ENCODE results near the gene TLX3.
"Not testable (repeated sequence)": the region's sequence is repeated elsewhere in the genome, so short reads cannot be mapped to it uniquely, and the experiment has no call there.

Gene TLX3

DNA sequence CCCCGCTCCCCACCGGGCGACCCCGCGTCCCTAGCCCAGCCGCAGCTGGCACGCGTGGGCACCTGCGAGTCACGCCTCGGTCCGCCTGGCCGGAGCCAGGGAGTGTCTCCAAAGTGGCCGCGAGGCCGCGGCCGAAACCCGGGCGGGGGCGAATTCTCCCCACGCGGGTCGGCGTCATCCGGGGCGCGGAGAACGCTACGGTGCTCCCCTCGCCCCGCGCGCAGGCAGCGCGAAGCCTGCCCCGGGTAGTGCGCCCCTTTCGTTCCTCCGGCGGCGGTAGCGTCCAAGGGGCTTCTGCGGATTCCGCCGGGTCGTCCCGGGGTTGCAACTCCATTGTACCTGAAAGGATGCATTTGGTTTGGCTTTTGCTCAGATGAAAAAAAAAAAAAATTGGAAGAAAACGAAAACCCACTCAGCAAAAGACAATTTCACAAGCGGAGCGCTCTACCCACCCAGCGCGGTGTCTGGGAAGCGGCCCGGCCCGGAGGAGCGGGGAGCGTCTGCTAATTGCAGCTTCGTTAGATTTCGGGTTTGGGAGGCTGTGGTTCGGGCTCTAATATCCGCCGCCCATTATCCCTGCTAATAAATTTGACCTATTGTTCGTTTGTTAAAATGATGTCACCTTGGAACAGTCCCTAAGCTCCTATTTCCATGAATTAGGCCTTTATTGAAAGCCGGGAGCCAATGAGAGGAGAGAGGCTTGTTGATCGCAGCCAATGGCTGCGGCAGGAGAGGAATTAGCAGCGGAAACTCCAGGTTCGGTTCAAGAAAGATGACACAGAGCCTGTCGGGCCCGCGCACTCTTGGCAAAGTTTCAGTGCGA is at the start of gene TLX3:
Gene TLX3, plus strand, starts transcription at position 796 of the 823 bp plus-strand sequence. CDS start 118 bp downstream, outside the sequence.
- DNase-seq (ENCODE audit: low read depth in 2 of 2) = no peak

DNA sequence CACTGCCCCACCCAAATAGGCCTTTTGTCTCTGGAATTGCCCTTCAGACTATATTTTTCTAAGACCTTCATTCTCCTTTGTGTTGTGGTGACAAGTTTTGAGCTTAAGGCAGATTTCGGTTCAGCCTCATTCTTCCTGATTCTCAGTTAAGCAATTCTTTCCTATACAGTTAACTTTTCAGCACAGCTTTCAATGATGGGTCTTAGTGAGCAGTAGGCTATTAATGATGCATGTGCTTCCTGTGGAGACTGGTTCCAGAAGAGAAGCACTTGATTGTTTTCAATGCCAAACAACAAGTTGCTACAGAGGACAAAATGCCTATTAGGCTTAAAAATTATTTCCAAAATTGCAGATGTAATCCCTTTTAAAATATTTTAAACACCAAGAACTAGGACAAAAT is 47.7 kb upstream of the TLX3 start:
- no peak for DNase-seq (ENCODE audit: low read depth in 2 of 2)

DNA sequence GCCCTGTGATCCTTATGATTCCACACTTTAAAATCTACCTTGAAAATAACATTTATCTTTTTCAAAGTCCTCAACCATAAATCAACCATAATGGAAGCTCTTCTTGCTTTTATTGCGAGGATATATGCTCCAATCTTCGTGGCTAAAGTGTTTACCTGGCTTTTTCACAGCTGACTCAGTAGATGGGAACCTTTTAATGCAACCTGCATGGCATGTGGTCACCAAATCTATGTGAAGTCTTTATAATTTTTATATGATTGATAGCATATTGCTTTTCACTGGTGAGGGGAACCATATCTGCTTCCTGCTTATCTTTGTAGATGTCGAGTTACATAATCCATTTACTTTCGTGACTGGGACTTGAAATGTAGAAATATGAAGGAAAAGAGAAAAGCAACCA is 47.1 kb upstream of the TLX3 start:
- DNase-seq (ENCODE audit: low read depth in 2 of 2) = no peak

DNA sequence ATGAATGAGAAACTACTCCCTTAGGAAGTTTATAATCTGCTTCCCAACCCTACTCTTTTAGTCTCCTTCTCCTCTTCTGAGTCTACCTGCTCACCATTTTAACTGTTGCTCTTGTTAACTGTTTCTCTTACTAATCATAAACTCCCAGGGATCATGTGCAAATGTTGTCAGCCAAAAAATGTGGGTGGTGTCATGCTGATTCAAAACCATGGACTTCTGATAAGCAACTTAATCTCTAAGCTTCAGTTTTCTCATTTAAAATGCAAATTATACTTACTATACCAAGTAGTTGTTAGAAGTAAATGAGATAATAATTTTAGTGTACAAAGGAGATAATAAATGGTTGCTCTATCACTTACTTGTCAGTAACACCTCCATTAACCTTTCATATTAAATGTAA is 45.9 kb upstream of the TLX3 start:
- DNase-seq (ENCODE audit: low read depth in 2 of 2) = no peak

DNA sequence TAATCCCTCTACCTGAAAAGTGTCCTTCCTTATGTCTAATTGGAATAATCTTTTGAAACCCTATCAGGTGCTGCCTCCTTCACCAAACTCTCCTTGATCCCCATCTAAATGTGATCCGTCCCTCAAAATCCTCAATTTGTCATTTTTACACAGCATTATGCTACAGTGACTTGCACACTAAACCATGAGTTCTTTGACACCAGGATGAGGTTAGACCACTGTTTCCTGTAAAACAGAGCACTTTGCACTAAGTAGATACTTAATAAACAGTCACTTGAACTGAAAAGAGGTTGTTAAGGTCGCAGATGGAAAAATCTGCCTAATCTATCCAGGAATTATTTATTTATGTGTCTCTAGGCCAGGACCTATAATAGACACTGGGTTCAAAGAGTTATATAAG is 44.2 kb upstream of the TLX3 start:
- DNase-seq (ENCODE audit: low read depth in 2 of 2) = no peak

DNA sequence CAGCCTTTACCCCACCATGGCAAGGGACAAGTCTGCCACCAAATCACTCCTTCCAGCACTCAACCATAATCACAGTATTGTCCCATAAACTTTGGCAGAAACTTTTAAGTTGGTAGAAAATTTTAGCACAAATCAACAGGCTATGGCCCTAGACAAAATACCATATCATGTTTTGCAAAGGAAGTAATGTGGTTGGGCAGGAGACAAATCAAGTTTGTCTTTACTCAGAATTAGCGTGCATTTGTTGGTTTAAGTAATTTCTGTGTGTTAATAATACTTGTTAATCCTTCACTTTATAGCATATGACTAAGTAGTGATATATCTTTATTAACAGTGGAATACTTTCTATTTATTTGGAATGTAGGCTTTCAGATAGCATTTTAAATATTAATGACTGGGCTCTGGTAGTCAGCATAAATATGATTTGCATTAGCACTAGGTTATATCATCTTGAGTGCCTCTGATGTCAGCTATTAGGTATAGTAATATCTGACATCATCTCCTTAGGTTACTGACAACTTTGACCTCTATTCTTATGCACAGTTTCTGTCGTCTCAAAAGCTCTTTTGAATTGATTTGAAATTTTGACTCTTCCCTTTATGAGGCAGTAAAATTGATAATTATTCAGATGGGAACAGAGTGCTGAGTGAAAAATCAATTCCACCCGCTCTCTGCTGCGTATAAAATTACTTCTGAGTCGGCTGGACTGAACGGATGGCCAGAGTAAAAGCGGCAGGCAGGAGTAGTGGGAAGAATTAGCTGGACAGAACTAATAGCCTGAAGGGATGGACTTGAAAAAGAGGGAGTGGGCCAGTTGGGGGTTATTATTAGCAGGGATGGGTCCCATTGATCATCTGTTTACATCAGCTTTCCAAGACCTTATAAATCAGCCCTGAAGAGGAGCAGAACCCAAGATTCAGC is 40.1 kb upstream of the TLX3 start:
- no peak for DNase-seq (ENCODE audit: low read depth in 2 of 2)

DNA sequence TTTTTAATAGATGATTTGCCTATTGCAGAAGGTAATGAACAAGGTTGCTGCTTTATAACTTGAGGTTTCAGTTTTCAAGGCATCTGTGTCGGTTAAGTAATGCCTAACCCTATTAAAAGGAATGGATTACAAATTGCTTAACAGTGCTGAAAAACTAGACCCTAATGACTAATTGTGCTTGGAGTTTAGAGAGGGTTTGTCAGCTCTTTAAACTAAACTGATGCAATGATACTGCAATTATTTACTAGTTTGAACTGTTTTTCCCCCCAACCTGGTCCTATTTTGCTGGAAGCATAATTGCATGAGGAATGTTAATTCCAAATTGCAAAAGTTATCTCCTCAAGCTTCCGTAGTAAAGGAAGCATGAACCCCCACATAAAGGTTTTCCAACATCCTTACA is 39.3 kb upstream of the TLX3 start:
- no peak for DNase-seq (ENCODE audit: low read depth in 2 of 2)

DNA sequence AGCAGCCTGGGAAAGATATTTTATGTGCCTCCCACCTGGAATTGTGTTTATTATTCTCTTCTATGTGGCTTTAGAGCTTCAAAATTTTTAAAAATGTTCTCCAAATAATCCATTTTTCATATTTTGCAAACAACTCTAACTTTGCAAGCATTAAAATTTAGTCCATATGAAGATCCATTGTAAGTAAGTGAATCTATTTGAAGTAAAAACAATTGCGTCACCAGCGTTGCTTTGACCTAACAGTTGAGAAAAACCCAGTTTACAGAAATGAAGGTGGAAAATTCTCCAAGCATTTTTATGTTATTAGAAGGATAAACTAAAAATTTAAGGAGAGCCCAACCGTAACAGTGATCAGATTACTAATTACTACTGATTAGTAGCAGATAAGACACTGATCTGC is 38.9 kb upstream of the TLX3 start:
- DNase-seq (ENCODE audit: low read depth in 2 of 2) = no peak

DNA sequence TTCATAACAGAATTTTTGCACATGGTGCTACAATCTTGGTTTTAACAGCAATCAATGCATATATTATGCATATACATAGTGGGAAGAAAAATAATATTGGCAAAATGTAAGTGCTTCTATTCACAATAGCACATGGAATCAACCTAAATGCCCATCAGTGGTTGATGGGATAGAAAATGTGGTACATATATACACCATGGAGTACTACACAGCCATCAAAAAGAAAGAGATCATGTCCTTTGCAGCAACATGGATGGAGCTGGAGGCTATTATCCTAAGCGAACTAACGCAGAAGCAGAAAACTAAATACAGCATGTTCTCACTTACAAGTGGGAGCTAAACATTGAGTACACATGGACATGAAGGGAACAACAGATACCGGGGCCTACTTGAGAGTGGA is 37.2 kb upstream of the TLX3 start:
- no peak for DNase-seq (ENCODE audit: low read depth in 2 of 2)

DNA sequence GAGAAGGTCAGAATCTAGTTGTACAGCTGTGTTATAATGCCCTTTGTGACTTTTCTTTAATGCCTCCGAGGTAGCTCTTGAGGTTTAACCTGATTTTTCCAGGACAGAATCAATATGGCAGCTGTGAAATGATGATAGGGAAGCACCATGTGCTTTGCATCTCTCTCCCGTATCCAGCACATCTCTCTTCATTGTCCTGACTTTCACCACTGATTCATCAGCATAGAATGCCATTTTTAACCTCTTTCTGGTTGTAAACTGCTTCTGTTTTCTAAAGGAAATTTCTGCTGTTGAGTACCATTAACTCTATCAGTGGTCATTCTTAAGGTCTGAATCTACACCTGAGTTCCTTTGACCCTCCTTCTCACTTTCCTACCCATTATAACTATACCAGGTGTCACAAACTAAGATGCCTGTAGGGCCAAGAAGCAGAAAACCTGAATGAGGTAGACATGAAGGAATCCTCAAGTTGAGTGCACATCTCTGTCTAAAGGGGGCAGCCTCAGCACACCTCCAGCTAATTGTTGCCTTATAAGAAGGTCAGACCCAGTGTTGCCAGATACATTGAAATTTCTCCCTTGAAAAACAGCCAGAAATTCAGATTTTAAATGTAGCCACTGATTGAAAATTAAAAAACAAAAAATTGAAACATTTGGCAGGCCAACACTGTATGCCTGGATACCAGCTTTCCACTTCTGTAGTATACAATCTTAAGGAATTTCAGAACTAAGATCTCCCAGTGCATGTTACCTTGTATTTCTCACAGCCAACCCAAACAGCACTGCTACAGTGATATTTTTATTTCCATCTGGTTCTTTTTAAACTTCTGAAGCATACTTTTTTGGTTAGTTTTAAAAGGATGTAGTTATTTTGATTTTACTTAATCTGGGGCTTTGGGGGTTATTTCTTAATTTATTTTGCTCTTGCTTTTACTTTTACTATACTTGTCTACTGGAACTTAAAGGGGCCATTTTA is 35.8 kb upstream of the TLX3 start:
- DNase-seq (ENCODE audit: low read depth in 2 of 2) = no peak

DNA sequence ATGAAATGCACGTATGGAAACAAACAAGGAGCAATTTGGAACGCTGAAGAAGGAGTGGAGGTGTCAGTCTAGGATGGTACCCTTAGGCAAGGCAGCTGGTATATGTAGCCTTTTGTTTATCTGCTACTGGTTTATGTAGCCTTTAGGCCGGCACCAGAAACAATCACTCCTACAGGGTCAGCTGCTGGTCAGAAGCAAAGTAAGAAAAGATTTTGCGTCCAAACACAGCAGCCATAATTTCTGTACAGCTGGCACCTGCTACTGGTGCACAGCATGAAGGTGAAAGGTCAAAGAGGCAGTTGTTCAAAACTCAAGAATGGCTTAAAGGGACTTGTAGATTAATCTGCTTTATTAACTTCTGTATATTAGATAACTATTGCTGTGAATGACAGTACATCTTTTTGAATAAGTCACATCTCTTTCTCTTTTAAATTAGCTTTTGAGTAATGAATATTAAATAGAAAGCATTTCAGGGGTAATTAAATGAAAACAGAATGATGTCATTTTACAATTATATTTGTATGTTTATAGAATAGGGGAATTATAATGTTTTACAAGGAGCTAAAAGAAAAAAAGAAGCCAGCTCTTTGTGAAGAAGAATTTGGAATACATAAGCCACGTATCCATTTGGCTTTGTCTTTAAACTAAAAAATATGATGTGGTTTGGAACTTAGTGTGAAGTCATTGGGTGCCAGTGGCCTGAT is 33.1 kb upstream of the TLX3 start:
- no peak for DNase-seq (ENCODE audit: low read depth in 2 of 2)

DNA sequence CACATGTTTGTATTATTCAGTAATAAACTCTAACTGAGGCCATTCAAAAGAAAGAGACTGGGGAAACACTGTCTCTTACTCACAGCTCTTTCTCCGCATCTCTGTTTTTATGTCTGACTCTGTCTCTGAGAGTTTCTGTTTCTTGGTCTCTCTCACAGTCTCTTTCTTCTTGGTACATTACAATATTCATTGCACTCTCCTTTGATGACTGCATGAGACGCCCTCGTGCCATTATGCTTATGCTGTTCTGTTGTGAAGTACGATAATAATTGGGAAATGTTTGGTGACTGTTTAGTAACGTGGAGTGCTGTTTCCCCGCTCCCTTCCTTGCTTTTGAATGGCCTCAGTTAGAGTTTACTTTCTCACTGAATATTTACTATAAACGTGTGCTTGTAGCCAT is 25.3 kb upstream of the TLX3 start:
- DNase-seq (ENCODE audit: low read depth in 2 of 2) = no peak

DNA sequence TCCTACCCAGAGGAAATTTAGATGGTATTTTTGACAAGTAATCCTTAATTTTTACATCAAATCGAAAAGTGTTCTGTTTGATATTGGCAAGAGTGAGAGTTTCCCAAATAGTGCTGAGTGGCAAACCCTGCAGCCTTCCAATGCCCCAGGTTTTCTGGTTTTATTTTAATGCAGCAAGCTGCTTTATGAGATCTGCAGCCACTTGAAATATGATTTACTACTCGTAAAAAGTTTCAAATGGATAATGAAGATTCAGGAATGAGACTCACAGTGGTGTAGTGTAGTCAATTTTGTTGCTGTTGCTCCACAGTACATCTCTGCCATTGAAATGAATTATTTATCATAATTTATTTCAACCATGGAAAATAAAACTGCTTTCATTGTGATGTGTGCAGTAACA is 23.6 kb upstream of the TLX3 start:
- no peak for DNase-seq (ENCODE audit: low read depth in 2 of 2)

DNA sequence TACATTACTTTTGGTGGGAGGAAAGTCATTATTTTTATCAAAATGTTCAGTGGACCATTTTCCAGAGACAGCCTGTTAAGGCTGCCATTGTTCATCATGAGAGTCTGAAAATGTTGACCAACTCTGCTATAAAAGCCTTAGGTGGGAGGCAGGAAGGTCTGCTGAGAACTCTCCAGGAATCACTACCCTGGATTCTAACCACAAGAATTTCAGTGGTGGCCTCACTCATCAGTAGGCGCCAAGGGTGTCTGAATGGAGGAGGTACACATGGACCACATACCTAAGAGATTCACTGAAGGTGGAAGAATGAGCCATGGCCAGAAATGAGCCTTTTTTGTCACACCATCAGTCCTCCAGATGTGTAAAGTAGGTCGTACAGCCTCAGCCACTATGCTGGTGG is 21.0 kb upstream of the TLX3 start:
- DNase-seq (ENCODE audit: low read depth in 2 of 2) = no peak

DNA sequence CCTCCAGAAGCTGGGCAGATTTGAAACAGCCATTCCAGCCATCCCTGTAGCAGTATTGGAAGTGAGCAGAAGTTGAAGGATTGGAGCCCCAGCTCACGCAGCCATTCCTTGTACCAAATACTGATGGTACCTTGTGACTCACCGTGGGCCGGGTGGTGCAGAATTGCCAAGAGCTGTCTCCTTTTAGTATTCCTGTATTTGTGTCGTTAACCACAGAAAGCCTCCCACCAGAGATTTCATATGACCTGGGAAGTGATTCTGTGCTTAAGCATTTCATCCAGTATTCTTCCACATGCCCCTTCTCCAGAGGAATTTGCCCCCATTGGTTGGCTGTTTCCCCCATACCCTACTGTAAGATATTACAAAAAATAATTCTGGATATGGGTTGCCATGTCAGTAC is 17.7 kb upstream of the TLX3 start:
- DNase-seq (ENCODE audit: low read depth in 2 of 2) = no peak

DNA sequence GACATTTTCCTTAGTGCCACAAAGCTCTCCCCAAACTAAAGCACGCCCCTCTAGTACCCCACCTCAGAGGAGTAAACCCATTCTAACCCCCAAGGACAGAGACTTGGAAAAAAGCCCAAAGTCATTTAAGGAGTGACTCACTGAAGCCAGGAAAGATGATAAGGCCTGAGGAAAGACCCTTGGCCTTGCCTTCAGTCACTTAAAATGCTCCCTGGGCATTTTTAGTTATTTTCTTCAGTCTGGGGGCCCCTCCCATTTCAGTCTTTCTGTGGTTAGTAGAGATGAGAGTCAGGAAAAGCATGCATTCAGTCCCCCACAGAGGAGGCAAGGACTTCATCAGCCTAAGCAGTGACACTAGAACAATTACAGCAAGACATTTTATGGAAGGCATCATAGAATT is 13.7 kb upstream of the TLX3 start:
- DNase-seq (ENCODE audit: low read depth in 2 of 2) = no peak

DNA sequence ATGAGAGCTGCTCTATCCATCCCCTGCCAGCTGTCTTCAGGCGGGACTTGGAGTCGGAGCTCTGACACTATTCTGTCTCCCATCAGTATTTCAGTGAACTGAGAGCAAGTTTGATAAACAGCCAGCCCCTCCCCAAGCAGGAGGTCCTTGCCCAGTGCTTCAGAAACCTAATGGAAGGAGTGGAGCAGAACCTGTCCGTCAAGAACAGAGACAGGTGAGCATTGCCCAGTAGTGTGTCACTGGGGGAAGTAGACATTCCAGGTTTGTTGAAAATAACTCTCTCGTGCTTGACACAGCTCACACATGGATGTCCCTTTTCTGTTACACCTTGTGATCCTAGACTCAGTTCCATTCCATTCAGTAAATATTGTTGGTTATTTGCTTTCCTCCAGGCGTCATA is 13.2 kb upstream of the TLX3 start:
- no peak for DNase-seq (ENCODE audit: low read depth in 2 of 2)

DNA sequence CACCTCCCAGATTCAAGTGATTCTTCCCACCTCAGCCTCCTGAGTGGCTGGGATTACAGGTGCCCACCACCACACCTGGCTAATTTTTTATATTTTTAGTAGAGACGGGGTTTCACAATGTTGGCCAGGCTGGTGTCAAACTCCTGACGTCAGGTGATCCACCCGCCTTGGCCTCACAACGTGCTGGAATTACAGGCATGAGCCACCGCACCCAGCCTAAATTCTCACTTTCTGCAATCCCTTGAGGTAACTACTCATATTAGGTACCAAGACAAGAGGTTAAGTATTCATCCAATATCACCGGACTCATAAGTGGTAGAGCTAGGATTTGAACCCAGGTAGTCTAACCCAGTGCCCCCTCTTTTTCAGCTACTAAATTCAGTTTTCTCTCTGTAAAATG is 11.1 kb upstream of the TLX3 start:
- DNase-seq (ENCODE audit: low read depth in 2 of 2) = not testable (repeated sequence)

DNA sequence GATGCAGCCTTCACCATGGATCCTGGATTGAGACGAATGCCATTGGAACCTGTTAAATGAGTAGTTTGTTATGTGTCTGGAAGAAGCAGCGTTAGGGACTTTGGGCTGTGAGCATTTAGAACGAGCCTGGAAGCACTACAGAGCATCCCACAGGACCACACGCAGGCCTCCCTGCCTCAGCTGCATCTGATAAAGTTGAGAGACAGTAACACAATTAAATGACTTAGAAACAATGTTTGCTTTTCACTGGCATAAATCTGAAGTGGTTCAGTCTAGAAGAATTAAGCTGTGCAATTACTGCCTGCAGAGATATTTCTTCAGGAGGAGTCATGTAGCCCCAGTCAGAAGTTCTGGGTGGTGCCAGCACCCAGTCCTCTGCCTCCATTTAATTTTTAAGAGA is 9.8 kb upstream of the TLX3 start:
- no peak for DNase-seq (ENCODE audit: low read depth in 2 of 2)

DNA sequence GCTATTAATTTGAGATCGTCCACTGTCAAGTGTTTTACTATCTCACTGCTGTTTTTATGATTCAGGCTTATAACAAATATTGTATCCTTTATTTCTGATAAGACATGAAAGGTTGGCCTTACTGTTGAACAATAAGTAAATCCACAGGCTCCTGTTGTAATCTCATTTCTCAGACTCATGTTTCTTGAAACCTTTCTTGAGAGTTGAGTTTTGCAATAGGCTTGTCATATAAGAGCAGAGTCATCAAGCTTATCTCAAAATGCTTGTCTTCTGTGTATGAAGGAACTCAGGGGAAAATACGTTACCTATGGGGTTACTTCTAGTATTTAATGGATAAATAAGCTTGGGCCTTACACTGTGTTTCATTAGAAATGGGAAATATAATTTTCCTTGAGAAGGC is 9.2 kb upstream of the TLX3 start:
- no peak for DNase-seq (ENCODE audit: low read depth in 2 of 2)

DNA sequence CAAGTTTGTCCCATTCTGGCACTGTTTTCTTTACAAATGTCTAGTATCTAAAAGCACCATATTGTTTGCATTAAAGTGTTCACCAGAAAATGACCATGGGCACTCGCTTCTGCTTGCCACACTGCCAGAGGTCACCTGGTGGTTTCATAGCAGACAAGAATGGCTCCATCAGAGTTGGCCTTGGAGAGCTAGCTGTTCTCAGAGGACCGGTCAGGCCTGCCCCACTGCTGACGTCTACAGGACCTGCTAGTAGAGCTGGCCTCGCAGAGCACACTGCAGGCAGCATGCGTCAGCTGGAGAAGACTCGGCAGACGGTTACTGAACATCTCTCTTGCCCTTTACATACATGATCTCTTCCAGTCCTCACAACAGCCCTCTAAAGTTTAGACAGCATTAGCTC is 8.7 kb upstream of the TLX3 start:
- no peak for DNase-seq (ENCODE audit: low read depth in 2 of 2)
